Motor neuron (in vitro differentiated cells): ENCODE measurements around the gene PGF. TPM values are rescaled to one million over a fixed set of nuclear protein-coding genes. Genes with fewer than 3 reads are reported as not detected.
A peak's percentile ranks its signal among the peaks of the same experiment; 100 is the strongest.

Experiments used
- ATAC-seq, 8 experiments: fragments of 200-7000 bp; cut with Tn5 transposase; replicated peaks in 6 of 8; 2 replicates each; pipeline ENCODE4 v1.8.0; 2021; ENCODE audit warnings: mild to moderate bottlenecking in 8 of 8, moderate library complexity in 8 of 8
- H3K27ac ChIP-seq, 2 donors: fragments of 250-450 bp; sonication (Bioruptor Pico); 2 replicates each; pipeline ENCODE4 v1.9.0; 2021; ENCODE audit warnings: antibody characterized with exemption in 2 of 2, mild to moderate bottlenecking in 2 of 2, moderate library complexity in 1 of 2
- H3K4me1 ChIP-seq, 2 donors: fragments of 250-450 bp; sonication (Bioruptor Pico); replicated peaks in 1 of 2; 2 replicates each; pipeline ENCODE4 v1.6.1; 2021; ENCODE audit warnings: antibody characterized with exemption in 2 of 2, mild to moderate bottlenecking in 2 of 2, moderate library complexity in 1 of 2
- H3K4me3 ChIP-seq, 5 donors: fragments of 250-450 bp; sonication (Bioruptor Pico); 2 replicates each; pipeline ENCODE4 v1.9.0; 2021; ENCODE audit warnings: antibody characterized with exemption in 5 of 5, mild to moderate bottlenecking in 5 of 5, moderate library complexity in 4 of 5
- WGBS, 10 experiments: fragments of 450-650 bp; shearing (Covaris generic); methylation state at CpG; one replicate each; pipeline ENCODE4 v1.0.0; 2022; 5-methylcytosine and 5-hydroxymethylcytosine counted together
- in situ Hi-C, 9 experiments: fragments of 400-800 bp; cut with MboI; loops; one replicate each; pipeline ENCODE4 v1.15.0; 2021; ENCODE audit warnings: low sequenced_read_pairs in 9 of 9, low pct_unique_long_range_greater_than_20kb in 2 of 9; ENCODE audit not compliant: unreplicated experiment in 9 of 9
- total RNA-seq, 8 experiments: library from RNA; unstranded; fragments of 300-600 nt; gene quantifications; 2 replicates each; pipeline versions ENCODE4 v1.2.3 to v1.2.4, GENCODE V29; 2022

Gene PGF
- total RNA-seq, 8 experiments from 2014 or later, result 0.31 to 36.6 (median 3.2) TPM

GRCh38 chr14:74951443-74952179 is 3.8 kb downstream of the PGF start:
- Histone ChIP-seq H3K4me3 (no peak overlapping the region), H3K27ac (no peak overlapping the region), H3K4me1 (peaks cover 22 to 46% of the 10 kb centered on the region in 2 donors)
- in situ Hi-C loops, result no loop called here
- WGBS, 10 experiments, result 14 to 100% (median 50%) methylated on average over 1 of the region's 15 CpGs; no CpG with 5 or more reads in 7 of the 10 experiments
- ATAC-seq, result no peak

GRCh38 chr14:74950795-74951442 is 4.5 kb downstream of the PGF start:
- WGBS, 10 experiments, result 62 to 97% (median 65%) methylated on average over 1 to 6 of the region's 9 CpGs; no CpG with 5 or more reads in 6 of the 10 experiments
- in situ Hi-C loops, result no loop called here
- ATAC-seq, result no peak
- peaks cover 22 to 42% of the 10 kb centered on the region in 2 donors for H3K4me1 ChIP-seq
- H3K4me3 ChIP-seq, result no peak overlapping the region
- no peak overlapping the region for H3K27ac ChIP-seq

GRCh38 chr14:74949859-74950573 is 5.4 kb downstream of the PGF start:
- in situ Hi-C loops, result loop anchor here in 1 of 9 experiments (25.0 kb wide), 1 partner anchor 137 kb away; no protein-coding TSS in a partner anchor
- H3K4me1 ChIP-seq, result peaks cover 22 to 39% of the 10 kb centered on the region in 2 donors
- 54 to 100% (median 88%) methylated on average over 1 to 9 of the region's 17 CpGs; no CpG with 5 or more reads in 3 of the 10 experiments for WGBS, 10 experiments

GRCh38 chr14:74949191-74949601 is 6.2 kb downstream of the PGF start:
- no peak overlapping the region for H3K4me3 ChIP-seq
- in situ Hi-C loops, result loop anchor here in 1 of 9 experiments (25.0 kb wide), 1 partner anchor 138 kb away; no protein-coding TSS in a partner anchor
- WGBS, 10 experiments, result 60 to 100% (median 84%) methylated on average over 1 to 12 of the region's 16 CpGs; no CpG with 5 or more reads in 6 of the 10 experiments
- ATAC-seq, result no peak
- no peak overlapping the region for H3K27ac ChIP-seq
- peaks cover 17 to 31% of the 10 kb centered on the region in 2 donors for H3K4me1 ChIP-seq

More at GRCh38 chr14:74949859-74950573, 5.4 kb downstream of the PGF start:
- Histone ChIP-seq H3K4me3 (no peak overlapping the region), H3K27ac (no peak overlapping the region)
- no peak for ATAC-seq

- WGBS, 10 experiments, result 50 to 100% (median 80%) methylated on average over 1 to 13 of the region's 23 CpGs; no CpG with 5 or more reads in 3 of the 10 experiments
- in situ Hi-C loops, result loop anchor here in 1 of 9 experiments (25.0 kb wide), 1 partner anchor 139 kb away; no protein-coding TSS in a partner anchor
- peaks cover 10 to 24% of the 10 kb centered on the region in 2 donors for H3K4me1 ChIP-seq
- peak in 1 of 8 experiments; percentile 21 for ATAC-seq
- no peak overlapping the region for H3K4me3 ChIP-seq
- no peak overlapping the region for H3K27ac ChIP-seq
These were observed 6.9 kb downstream of the PGF start for GRCh38 chr14:74948228-74949175.

- H3K4me1 ChIP-seq, result peaks cover 10 to 20% of the 10 kb centered on the region in 2 donors
- WGBS, 10 experiments, result 17 to 100% (median 91%) methylated on average over 1 to 5 of the region's 13 CpGs
- in situ Hi-C loops, result loop anchor here in 1 of 9 experiments (25.0 kb wide), 1 partner anchor 140 kb away; no protein-coding TSS in a partner anchor
- H3K4me3 ChIP-seq, result no peak overlapping the region
- H3K27ac ChIP-seq, result no peak overlapping the region
- no peak for ATAC-seq
These were observed 7.8 kb downstream of the PGF start for GRCh38 chr14:74947353-74948227.

GRCh38 chr14:74946659-74947281 is 8.6 kb downstream of the PGF start:
- 34 to 100% (median 46%) methylated on average over 2 to 4 of the region's 5 CpGs; no CpG with 5 or more reads in 6 of the 10 experiments for WGBS, 10 experiments
- in situ Hi-C loops, result loop anchor here in 1 of 9 experiments (25.0 kb wide), 1 partner anchor 141 kb away; no protein-coding TSS in a partner anchor
- H3K4me3 ChIP-seq, result no peak overlapping the region
- ATAC-seq, result peak; percentile 8 to 50 (median 18)
- peak overlapping the region in 1 of 2 donors; percentile 23 for H3K27ac ChIP-seq
- peaks cover 15 to 25% of the 10 kb centered on the region in 2 donors for H3K4me1 ChIP-seq

- Histone ChIP-seq H3K4me1 (peaks cover 11 to 24% of the 10 kb centered on the region in 2 donors), H3K27ac (peak overlapping the region in 1 of 2 donors; percentile 23), H3K4me3 (no peak overlapping the region)
- 14 to 77% (median 46%) methylated on average over 3 to 8 of the region's 17 CpGs; no CpG with 5 or more reads in 4 of the 10 experiments for WGBS, 10 experiments
- peak; percentile 66 to 91 (median 74) for ATAC-seq
- in situ Hi-C loops, result loop anchor here in 1 of 9 experiments (25.0 kb wide), 1 partner anchor 141 kb away; no protein-coding TSS in a partner anchor
These were observed 9.3 kb downstream of the PGF start for GRCh38 chr14:74945852-74946658.

- in situ Hi-C loops, result loop anchor here in 1 of 9 experiments (25.0 kb wide), 1 partner anchor 142 kb away; no protein-coding TSS in a partner anchor
- no peak overlapping the region for H3K27ac ChIP-seq
- peak in 1 of 8 experiments; percentile 13 for ATAC-seq
- 33 to 100% (median 68%) methylated on average over 2 to 12 of the region's 17 CpGs; no CpG with 5 or more reads in 2 of the 10 experiments for WGBS, 10 experiments
- no peak overlapping the region for H3K4me3 ChIP-seq
- peaks cover 11 to 20% of the 10 kb centered on the region in 2 donors for H3K4me1 ChIP-seq
These were observed 10.0 kb downstream of the PGF start for GRCh38 chr14:74945261-74945851.
